Endothelial cell (in vitro differentiated cells): ENCODE measurements around the gene CHPF. TPM values are rescaled to one million over a fixed set of nuclear protein-coding genes. Genes with fewer than 3 reads are reported as not detected.

Experiments
- DNase-seq: peaks from one replicate; pipeline ENCODE4 v3.0.0; 2021; ENCODE audit warnings: low spot score
- H3K27ac Mint-ChIP-seq: one replicate; pipeline ENCODE4 v1.8.0; 2021; ENCODE audit warnings: mixed read lengths, inconsistent platforms; ENCODE audit not compliant: unreplicated experiment
- H3K27me3 Mint-ChIP-seq: one replicate; pipeline ENCODE4 v1.8.0; 2021; ENCODE audit warnings: mild to moderate bottlenecking, moderate library complexity, mixed read lengths, inconsistent platforms; ENCODE audit not compliant: unreplicated experiment
- H3K36me3 Mint-ChIP-seq: one replicate; pipeline ENCODE4 v1.8.0; 2021; ENCODE audit warnings: mild to moderate bottlenecking, low read depth, mixed read lengths, inconsistent platforms; ENCODE audit not compliant: unreplicated experiment
- H3K4me1 Mint-ChIP-seq: one replicate; pipeline ENCODE4 v1.8.0; 2021; ENCODE audit warnings: mild to moderate bottlenecking, mixed read lengths, inconsistent platforms; ENCODE audit not compliant: unreplicated experiment
- H3K4me3 Mint-ChIP-seq: one replicate; pipeline ENCODE4 v1.8.0; 2021; ENCODE audit warnings: mild to moderate bottlenecking, mixed read lengths, inconsistent platforms; ENCODE audit not compliant: unreplicated experiment
- H3K9me3 Mint-ChIP-seq: one replicate; pipeline ENCODE4 v1.8.0; 2021; ENCODE audit warnings: mixed read lengths, inconsistent platforms; ENCODE audit not compliant: unreplicated experiment
- CTCF ChIP-seq: fragments of 200-600 bp; sonication (generic); IDR thresholded peaks from one replicate; pipeline ENCODE4 v1.5.0; 2021; ENCODE audit warnings: antibody characterized with exemption; ENCODE audit not compliant: unreplicated experiment
- total RNA-seq: library from RNA; stranded (reverse); fragmentation: NEBNext Ultra II Directional; extraction: Animal tissue kit (Norgen Biotek cat#: 25700); gene quantifications from one replicate; pipeline ENCODE4 v1.2.1, GENCODE V29; 2021; ENCODE audit not compliant: unreplicated experiment

CHPF gene
- total RNA-seq, 1 donor from 2014 or later: 4.1 TPM

GRCh38 chr2:219549619-219550018 lies 6.0 kb upstream of the CHPF start:
- H3K36me3 Mint-ChIP-seq: peaks cover 20% of the 10 kb centered on the region

GRCh38 chr2:219548990-219549389 lies 5.4 kb upstream of the CHPF start:
- Mint-ChIP-seq H3K27ac (no peak overlapping the region), H3K36me3 (peaks cover 24% of the 10 kb centered on the region), H3K9me3 (no peaks in the 10 kb centered on the region), H3K27me3 (peaks cover 44% of the 10 kb centered on the region), H3K4me3 (no peak overlapping the region), H3K4me1 (peaks cover 8% of the 10 kb centered on the region)
- TF ChIP-seq CTCF: no peak
- DNase-seq: no peak

More at GRCh38 chr2:219549619-219550018, 6.0 kb upstream of the CHPF start:
- no peak overlapping the region for H3K4me3 Mint-ChIP-seq
- no peak overlapping the region for H3K27ac Mint-ChIP-seq
- peaks cover 4% of the 10 kb centered on the region for H3K4me1 Mint-ChIP-seq
- no peaks in the 10 kb centered on the region for H3K9me3 Mint-ChIP-seq
- no peak for DNase-seq
- no peak for TF ChIP-seq CTCF
- peaks cover 44% of the 10 kb centered on the region for H3K27me3 Mint-ChIP-seq

- Mint-ChIP-seq H3K27me3 (peaks cover 42% of the 10 kb centered on the region), H3K36me3 (peaks cover 20% of the 10 kb centered on the region), H3K4me3 (no peak overlapping the region), H3K27ac (no peak overlapping the region), H3K9me3 (no peaks in the 10 kb centered on the region), H3K4me1 (peaks cover 11% of the 10 kb centered on the region)
- DNase-seq: no peak
- no peak for TF ChIP-seq CTCF
Observed at GRCh38 chr2:219547621-219548020, 4.0 kb upstream of the CHPF start.

- peaks cover 23% of the 10 kb centered on the region for H3K36me3 Mint-ChIP-seq
- H3K4me1 Mint-ChIP-seq: peaks cover 15% of the 10 kb centered on the region
- no peaks in the 10 kb centered on the region for H3K9me3 Mint-ChIP-seq
Observed at GRCh38 chr2:219545943-219546352, 2.3 kb upstream of the CHPF start.

More at GRCh38 chr2:219545943-219546352, 2.3 kb upstream of the CHPF start:
- peaks cover 46% of the 10 kb centered on the region for H3K27me3 Mint-ChIP-seq
- no peak overlapping the region for H3K27ac Mint-ChIP-seq
- peak overlapping the region; percentile 10 for H3K4me3 Mint-ChIP-seq
- DNase-seq: no peak
- no peak for TF ChIP-seq CTCF
